ENCODE data around the gene RBMX. TPM values are rescaled to one million over a fixed set of nuclear protein-coding genes. Genes with fewer than 3 reads are reported as not detected.
"Not testable (repeated sequence)": the region's sequence is repeated elsewhere in the genome, so short reads cannot be mapped to it uniquely, and the experiment has no call there.

The RBMX gene
- total and polyA plus RNA-seq, 2 of the 13 experiments (the other 11 are each of a cell fraction or from before 2014, with no cell fraction given), result 114 to 254 TPM

DNA sequence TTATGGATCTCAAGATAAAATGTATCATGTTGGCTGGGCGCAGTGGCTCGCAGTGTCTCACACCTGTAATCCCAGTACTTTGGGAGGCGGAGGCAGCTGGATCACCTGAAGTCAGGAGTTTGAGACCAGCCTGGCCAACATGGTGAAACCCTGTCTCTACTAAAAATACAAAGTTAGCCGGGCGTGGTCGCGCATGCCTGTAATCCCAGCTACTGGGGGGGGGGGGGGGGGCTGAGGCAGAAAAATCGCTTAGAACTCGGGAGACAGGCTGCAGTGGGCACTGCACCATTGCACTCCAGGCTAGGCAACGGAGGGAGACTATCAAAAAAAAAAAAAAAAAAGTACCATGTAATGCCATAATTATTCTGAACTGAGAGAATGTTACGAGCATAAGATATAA is 2.1 kb downstream of the RBMX start (continued):
- TF ChIP-seq, protein P1, sequence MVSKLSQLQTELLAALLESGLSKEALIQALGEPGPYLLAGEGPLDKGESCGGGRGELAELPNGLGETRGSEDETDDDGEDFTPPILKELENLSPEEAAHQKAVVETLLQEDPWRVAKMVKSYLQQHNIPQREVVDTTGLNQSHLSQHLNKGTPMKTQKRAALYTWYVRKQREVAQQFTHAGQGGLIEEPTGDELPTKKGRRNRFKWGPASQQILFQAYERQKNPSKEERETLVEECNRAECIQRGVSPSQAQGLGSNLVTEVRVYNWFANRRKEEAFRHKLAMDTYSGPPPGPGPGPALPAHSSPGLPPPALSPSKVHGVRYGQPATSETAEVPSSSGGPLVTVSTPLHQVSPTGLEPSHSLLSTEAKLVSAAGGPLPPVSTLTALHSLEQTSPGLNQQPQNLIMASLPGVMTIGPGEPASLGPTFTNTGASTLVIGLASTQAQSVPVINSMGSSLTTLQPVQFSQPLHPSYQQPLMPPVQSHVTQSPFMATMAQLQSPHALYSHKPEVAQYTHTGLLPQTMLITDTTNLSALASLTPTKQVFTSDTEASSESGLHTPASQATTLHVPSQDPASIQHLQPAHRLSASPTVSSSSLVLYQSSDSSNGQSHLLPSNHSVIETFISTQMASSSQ (IDR thresholded peaks at IDR 0.05; ENCODE audit: low read depth), result no peak
- TF ChIP-seq, protein P1 (CRISPR knock-in tag; IDR thresholded peaks at IDR 0.05; ENCODE audit: borderline replicate concordance), result no peak
- no peak for TF ChIP-seq ZMYM2 (CRISPR knock-in tag; IDR thresholded peaks at IDR 0.05)
- no peak for TF ChIP-seq SNAPC2 (CRISPR knock-in tag; IDR thresholded peaks at IDR 0.05)
- TF ChIP-seq ZFAT (CRISPR knock-in tag; conservative IDR thresholded peaks at IDR 0.05), result no peak
- TF ChIP-seq EZH2 (conservative IDR thresholded peaks at IDR 0.05; ENCODE audit: low read depth, low read length), result no peak
- TF ChIP-seq DMAP1 (CRISPR knock-in tag; IDR thresholded peaks at IDR 0.05), result no peak
- no peak for TF ChIP-seq SRSF9 (IDR thresholded peaks at IDR 0.05; ENCODE audit: borderline replicate concordance, insufficient read depth, low read depth, low read length, poor library complexity, severe bottlenecking)
- no peak for TF ChIP-seq ZNF101 (CRISPR knock-in tag; IDR thresholded peaks at IDR 0.05; ENCODE audit: borderline replicate concordance, low read depth)

DNA sequence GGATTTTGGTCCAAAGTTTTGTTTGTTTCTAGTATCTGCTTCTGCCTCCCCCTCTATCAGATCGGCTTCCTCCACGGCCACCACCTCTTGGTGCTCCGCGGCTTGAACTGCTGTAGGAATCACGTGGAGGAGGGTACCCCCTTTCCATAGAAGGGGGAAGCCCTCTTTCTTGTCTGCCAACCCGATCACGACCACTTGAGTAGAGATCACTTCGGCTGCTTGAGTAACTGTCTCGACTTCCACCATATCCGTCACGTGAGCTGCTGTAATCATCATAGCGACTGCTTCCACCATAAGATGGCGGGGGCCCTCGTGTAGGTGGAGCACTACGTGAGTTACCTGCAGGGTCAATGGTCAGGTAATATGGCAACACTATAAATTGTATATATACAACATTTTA is 6.4 kb downstream of the RBMX start:
- DNase-seq (ENCODE audit: low spot score); H3K27ac ChIP-seq (ENCODE audit: extremely low read length, insufficient read depth, low read length); in situ Hi-C loops (cut with HindIII; ENCODE audit: extremely low pct_ligation_motif_present, low pct_unique_long_range_greater_than_20kb); H3K9ac ChIP-seq (ENCODE audit: insufficient read depth, low read depth, low read length); H3K4me2 ChIP-seq (ENCODE audit: low read depth, low read length); FAIRE-seq; H2AFZ ChIP-seq (ENCODE audit: low read length); BruUV-seq (replicated peaks); H3K27me3 ChIP-seq (ENCODE audit: control insufficient read depth in 1 of 2, insufficient read depth in 2 of 2, low read length in 2 of 2); CTCF ChIA-PET (ENCODE audit: low intra/inter-chr PET ratio, low total read pairs); H4K20me1 ChIP-seq (ENCODE audit: insufficient read depth, low read length); H3K4me3 ChIP-seq (replicated peaks in 1 of 3; ENCODE audit: insufficient read depth in 1 of 3, low read depth in 2 of 3, low read length in 3 of 3); intact Hi-C loops (cut with micrococcal nuclease; ENCODE audit: unreplicated experiment); POLR2A ChIA-PET; ATAC-seq; H3K9me3 ChIP-seq (ENCODE audit: low read length): not testable (repeated sequence)
- WGBS (ENCODE audit: low lambda C conversion rate), result 75% methylated on average over 15 of the region's 15 CpGs
- Histone ChIP-seq H3K36me3 (replicated peaks in 1 of 2; ENCODE audit: control insufficient read depth in 1 of 2, insufficient read depth in 2 of 2, low read length in 2 of 2) (peaks cover 3 to 12% of the 10 kb centered on the region in 2 experiments), H3K4me1 (ENCODE audit: insufficient read depth, low read length) (peaks cover 27% of the 10 kb centered on the region), H3K79me2 (ENCODE audit: insufficient read depth, low read length) (peaks cover 14% of the 10 kb centered on the region)
- 0 out of 2 replicates have a peak, but pooled peaks have one; percentile 30 for TF ChIP-seq ZBTB38 (CRISPR knock-in tag; IDR thresholded peaks at IDR 0.05)

Measured in HepG2 (cell line).